IPS-20b (cell line): ENCODE results near the gene ABI2.
"Not testable (repeated sequence)": the region's sequence is repeated elsewhere in the genome, so short reads cannot be mapped to it uniquely, and the experiment has no call there.

Experiments
- H3K27ac ChIP-seq: one replicate; pipeline ENCODE4 v1.5.1; 2013; ENCODE audit warnings: low read length
- H3K27me3 ChIP-seq: 2 replicates; pipeline ENCODE4 v1.6.1; 2013; ENCODE audit warnings: mild to moderate bottlenecking, low read length, inconsistent platforms; ENCODE audit not compliant: insufficient read depth
- H3K36me3 ChIP-seq: 2 replicates; pipeline ENCODE4 v1.6.1; 2013; ENCODE audit warnings: low read depth, mild to moderate bottlenecking, inconsistent platforms, low read length, moderate library complexity; ENCODE audit not compliant: insufficient read depth
- H3K4me1 ChIP-seq: 2 replicates; pipeline ENCODE4 v1.6.1; 2013; ENCODE audit warnings: mild to moderate bottlenecking, control low read depth, inconsistent platforms, low read length, moderate library complexity; ENCODE audit not compliant: insufficient read depth
- H3K4me3 ChIP-seq: 2 replicates; pipeline ENCODE4 v1.5.1; 2013; ENCODE audit warnings: mild to moderate bottlenecking, low read length, inconsistent platforms
- H3K9ac ChIP-seq: 2 replicates; pipeline ENCODE4 v1.6.1; 2013; ENCODE audit warnings: low read depth, mild to moderate bottlenecking, inconsistent platforms, low read length, moderate library complexity
- H3K9me3 ChIP-seq: 2 replicates; pipeline ENCODE4 v1.6.1; 2013; ENCODE audit warnings: mild to moderate bottlenecking, low read depth, low read length, inconsistent platforms; ENCODE audit not compliant: insufficient read depth

ABI2 gene

DNA sequence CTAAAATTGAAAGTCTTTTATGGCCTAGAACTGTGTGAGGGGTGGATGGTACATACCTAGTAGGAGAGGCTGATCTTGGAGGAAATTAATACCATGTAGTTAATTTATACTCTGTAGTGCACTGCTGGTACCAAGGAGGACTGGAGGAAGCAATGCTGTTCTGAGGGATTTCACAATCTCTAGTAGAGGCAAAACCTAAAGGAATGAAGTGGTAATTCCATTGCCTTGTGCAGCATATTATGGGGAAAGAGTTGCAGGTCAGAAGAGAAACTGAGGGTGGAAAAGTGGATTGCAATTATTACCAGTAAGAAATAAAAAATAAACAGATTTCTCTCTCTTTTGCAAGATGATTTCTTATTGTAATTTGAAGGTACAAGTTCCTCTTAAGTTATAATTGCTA is 2.2 kb downstream of the ABI2 start:
- Histone ChIP-seq H3K9ac (peak overlapping the region; percentile 55; the same call in 1 of the 2 replicates), H3K9me3 (no peaks in the 10 kb centered on the region), H3K27ac (no peak overlapping the region), H3K4me3 (peak overlapping the region; percentile 99), H3K27me3 (no peaks in the 10 kb centered on the region), H3K4me1 (peaks cover 10% of the 10 kb centered on the region; the same call in 1 of the 2 replicates), H3K36me3 (peaks cover 12% of the 10 kb centered on the region; the same call in 1 of the 2 replicates)

DNA sequence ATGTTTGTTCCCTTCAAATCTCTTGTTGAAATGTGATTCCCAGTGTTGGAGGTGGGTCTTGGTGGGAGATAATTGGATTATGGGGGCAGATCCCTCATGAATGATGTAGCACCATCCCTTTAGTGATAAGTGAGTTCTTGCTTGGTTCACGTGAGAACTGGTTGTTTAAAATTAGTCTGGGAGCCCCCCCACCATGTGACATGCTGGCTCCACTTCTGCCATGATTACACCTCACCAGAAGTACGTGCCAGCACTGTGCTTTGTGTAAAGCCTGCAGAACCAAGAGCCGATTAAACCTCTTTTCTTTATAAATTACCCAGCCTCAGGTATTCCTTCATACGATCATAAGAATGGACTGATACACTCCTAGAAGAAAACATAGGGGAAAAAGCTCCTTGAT is 10.1 kb downstream of the ABI2 start:
- no peaks in the 10 kb centered on the region for H3K9me3 ChIP-seq
- no peak overlapping the region for H3K27ac ChIP-seq
- H3K9ac ChIP-seq = no peak overlapping the region
- no peak overlapping the region for H3K4me3 ChIP-seq
- H3K27me3 ChIP-seq = no peaks in the 10 kb centered on the region
- peaks cover 11% of the 10 kb centered on the region; the same call in 1 of the 2 replicates for H3K4me1 ChIP-seq
- H3K36me3 ChIP-seq = peaks cover 21% of the 10 kb centered on the region

DNA sequence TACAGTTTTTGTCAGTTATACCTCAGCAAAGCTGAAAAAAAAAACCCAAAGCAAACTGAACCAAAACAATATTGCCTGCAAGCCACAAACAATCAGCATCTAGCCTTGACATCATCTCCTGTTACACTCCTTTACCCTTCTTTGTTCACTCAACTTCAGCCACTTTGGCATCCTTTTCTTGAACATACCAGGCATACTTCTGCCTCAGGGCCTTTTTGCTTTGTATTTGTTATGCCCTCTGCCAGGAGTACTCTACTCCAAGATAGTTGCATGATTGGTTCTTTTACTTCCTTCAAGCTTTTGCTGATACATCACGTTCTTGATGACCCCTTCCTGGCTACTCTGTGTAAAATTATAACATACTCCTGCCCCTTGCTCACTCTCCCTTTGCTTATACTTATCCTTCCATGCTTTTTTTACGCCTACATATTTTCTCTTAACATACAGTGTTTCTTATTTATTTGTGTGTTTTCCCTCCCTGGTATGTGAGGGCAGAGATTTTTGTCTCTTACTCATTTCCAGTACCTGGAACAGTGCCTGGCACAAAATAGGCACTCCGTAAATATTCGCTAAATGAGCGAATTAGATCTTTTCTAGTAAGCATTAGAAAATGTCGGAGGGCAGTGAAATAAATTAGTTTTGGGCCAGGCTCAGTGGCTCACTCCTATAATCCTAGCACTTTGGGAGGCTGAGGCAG is 12.7 kb downstream of the ABI2 start:
- H3K9ac ChIP-seq = no peak overlapping the region; the same call in 1 of the 2 replicates

DNA sequence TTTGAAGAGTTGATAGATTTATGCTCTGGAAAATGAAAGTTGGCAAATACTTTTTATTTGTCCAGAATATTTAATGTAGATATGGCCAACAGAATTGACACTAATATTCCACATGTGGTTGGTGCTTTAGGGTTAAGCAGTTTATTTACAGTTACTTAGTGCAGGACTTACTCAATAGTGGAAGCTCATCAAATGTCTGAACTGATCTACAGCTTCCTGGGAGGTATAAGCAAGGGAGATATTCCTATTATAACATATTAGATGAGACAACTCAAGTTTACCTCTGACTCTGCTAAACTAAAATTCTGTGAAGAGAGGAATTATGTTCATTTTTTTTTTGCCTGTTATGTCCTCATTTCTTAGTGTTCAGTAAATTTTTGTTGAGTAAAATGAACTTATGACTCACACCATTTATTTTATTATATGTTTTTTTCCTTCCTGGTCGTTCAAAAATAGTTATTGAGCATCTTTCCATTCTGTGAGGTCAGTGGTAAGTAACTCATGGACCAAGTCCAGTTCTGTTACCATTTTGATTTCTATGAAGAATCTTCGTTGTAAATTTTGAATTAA is 13.6 kb downstream of the ABI2 start:
- H3K9me3 ChIP-seq = no peaks in the 10 kb centered on the region
- H3K4me1 ChIP-seq = peaks cover 11% of the 10 kb centered on the region; the same call in 1 of the 2 replicates
- H3K9ac ChIP-seq = no peak overlapping the region
- H3K27me3 ChIP-seq = no peaks in the 10 kb centered on the region
- H3K4me3 ChIP-seq = no peak overlapping the region
- peaks cover 15% of the 10 kb centered on the region for H3K36me3 ChIP-seq
- H3K27ac ChIP-seq = no peak overlapping the region

More for the DNA sequence above, 12.7 kb downstream of the ABI2 start:
- Histone ChIP-seq H3K36me3 (peaks cover 15% of the 10 kb centered on the region), H3K27ac (no peak overlapping the region), H3K4me1 (peaks cover 11% of the 10 kb centered on the region; the same call in 1 of the 2 replicates), H3K9me3 (no peaks in the 10 kb centered on the region), H3K27me3 (no peaks in the 10 kb centered on the region), H3K4me3 (no peak overlapping the region)

DNA sequence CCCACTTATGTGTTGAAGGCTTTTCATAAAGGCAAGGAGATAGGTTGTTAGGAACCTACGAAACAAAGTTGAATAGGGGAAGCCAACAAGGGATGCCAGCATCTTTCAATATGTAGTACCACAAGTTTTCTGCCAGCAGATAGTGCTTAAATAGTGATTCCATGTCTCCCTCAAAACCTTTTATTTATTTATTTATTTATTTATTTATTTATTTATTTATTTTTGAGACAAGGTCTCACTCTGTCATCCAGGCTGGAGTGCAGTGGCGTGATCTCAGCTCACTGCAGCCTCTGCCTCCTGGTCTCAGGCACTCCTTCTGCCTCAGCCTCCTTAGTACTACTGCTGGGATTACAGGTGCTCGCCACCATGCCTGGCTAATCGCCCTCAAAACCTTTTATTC is 14.2 kb downstream of the ABI2 start:
- H3K27me3 ChIP-seq, H3K9ac ChIP-seq, H3K9me3 ChIP-seq, H3K4me3 ChIP-seq, H3K27ac ChIP-seq: not testable (repeated sequence)
- Histone ChIP-seq H3K36me3 (peaks cover 15% of the 10 kb centered on the region), H3K4me1 (peaks cover 11% of the 10 kb centered on the region; the same call in 1 of the 2 replicates)

DNA sequence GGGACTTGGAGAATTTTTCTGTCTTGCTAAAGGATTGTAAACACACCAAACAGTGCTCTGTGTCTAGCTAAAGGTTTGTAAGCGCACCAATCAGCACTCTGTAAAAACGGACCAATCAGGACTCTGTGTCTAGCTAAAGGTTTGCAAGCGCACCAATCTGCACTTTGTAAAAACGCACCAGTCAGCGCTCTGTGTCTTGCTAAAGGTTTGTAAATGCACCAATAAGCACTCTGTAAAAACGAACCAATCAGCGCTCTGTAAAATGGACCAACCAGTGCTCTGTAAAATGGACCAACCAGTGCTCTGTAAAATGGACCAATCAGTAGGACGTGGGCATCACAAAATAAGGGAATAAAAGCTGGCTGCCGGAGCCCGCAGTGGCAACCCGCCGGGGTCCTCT is 16.5 kb downstream of the ABI2 start:
- no peak overlapping the region for H3K9ac ChIP-seq
- H3K27me3 ChIP-seq = no peaks in the 10 kb centered on the region
- peaks cover 13% of the 10 kb centered on the region for H3K36me3 ChIP-seq
- peaks cover 10% of the 10 kb centered on the region; the same call in 1 of the 2 replicates for H3K4me1 ChIP-seq
- H3K9me3 ChIP-seq = no peaks in the 10 kb centered on the region
- no peak overlapping the region for H3K4me3 ChIP-seq
- H3K27ac ChIP-seq = no peak overlapping the region

DNA sequence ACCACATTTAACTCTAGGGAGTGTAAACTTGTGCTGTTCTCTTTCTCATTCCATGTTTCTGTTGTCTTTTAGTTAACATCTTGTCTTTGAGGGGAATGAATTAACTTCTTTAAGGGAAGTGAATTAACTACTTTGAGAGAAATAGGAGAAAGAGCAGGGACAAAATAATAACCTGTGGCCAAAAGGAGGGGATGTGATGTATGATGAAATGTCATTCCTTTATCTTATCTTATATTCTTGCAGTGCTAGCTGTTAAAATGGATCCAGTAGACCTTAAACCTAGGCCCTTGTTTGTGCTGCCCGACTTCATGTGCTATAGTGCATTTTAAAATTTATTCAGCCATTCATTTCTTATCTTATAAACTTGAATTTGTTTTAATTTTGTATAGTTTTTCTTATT is 18.4 kb downstream of the ABI2 start:
- Histone ChIP-seq H3K27ac (no peak overlapping the region), H3K9ac (no peak overlapping the region), H3K9me3 (no peaks in the 10 kb centered on the region), H3K4me3 (no peak overlapping the region), H3K27me3 (no peaks in the 10 kb centered on the region), H3K36me3 (peaks cover 13% of the 10 kb centered on the region), H3K4me1 (no peaks in the 10 kb centered on the region)

DNA sequence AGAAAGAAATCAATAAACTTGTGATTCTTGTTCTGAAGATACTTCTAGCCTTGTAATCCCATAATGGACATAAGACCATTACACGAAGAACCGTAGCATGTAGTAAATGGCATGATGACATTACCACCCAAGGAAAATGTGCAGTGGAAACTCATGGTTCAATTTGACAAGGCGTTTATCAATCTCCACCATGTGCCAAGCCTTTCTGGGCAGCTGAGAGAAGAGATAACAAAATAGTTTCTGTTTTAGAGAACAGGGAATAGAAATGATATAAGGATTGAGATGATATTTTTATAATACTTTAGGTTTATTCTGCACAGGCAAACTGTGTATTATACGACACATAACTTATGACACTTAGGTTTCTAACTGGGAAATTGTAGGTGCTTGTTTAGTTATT is 19.2 kb downstream of the ABI2 start:
- Histone ChIP-seq H3K9me3 (no peaks in the 10 kb centered on the region), H3K4me3 (no peak overlapping the region), H3K27ac (no peak overlapping the region), H3K27me3 (no peaks in the 10 kb centered on the region), H3K36me3 (peaks cover 17% of the 10 kb centered on the region; the same call in 1 of the 2 replicates), H3K4me1 (no peaks in the 10 kb centered on the region), H3K9ac (no peak overlapping the region)

DNA sequence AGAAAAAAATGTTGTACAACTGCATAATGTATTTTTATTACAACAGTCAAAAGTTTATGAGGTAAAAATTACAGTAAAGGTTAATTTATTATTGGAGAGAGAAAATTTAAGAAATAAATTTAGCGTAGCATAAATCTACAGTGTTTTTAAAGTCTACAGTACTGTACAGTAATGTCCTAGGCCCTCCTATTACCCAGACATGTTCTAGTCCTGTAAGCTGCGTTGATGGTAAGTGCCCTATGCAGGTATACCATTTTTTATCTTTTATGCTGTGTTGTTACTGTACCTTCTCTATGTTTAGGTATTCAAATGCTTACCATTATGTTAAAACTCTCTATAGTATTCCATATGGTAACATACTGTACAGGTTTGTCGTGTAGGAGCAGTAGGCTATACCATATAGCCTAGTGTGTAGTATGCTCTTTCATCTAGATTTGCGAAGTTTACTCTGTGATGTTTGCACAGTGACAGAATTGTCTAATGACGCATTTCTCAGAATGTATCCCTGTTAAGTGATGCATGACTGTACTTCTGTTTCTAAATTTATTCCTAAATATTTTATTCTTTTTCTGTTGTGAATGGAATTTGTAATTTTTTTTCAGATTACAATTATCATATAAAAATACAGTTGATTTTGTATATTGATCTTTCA is 24.5 kb downstream of the ABI2 start:
- Histone ChIP-seq H3K9me3 (no peaks in the 10 kb centered on the region), H3K4me3 (no peak overlapping the region), H3K27ac (no peak overlapping the region)

DNA sequence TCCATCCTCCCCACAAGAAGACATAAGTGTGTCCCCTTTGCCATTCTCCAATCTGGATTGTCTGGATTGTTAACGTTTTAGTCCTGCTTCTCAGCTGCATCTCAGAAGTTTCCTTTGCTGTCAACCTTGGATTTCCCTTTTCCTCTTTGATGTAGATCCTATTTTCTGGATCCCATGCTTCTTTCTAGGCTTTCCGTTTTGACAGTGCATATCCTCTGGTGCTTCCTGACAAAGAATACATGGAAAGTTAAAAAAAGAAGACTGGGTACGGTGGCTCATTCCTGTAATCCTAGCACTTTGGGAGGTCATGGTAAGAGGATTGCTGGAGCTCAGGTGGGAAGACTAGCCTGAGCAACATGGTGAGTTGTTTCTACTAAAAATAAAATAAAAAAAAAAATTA is 26.8 kb downstream of the ABI2 start:
- Histone ChIP-seq H3K27ac (no peak overlapping the region), H3K9me3 (no peaks in the 10 kb centered on the region), H3K36me3 (peaks cover 10% of the 10 kb centered on the region; the same call in 1 of the 2 replicates), H3K9ac (no peak overlapping the region), H3K4me1 (no peaks in the 10 kb centered on the region), H3K4me3 (no peak overlapping the region), H3K27me3 (no peaks in the 10 kb centered on the region)

More for the DNA sequence above, 24.5 kb downstream of the ABI2 start:
- H3K36me3 ChIP-seq = peaks cover 10% of the 10 kb centered on the region; the same call in 1 of the 2 replicates
- no peak overlapping the region for H3K9ac ChIP-seq
- no peaks in the 10 kb centered on the region for H3K27me3 ChIP-seq
- no peaks in the 10 kb centered on the region for H3K4me1 ChIP-seq

DNA sequence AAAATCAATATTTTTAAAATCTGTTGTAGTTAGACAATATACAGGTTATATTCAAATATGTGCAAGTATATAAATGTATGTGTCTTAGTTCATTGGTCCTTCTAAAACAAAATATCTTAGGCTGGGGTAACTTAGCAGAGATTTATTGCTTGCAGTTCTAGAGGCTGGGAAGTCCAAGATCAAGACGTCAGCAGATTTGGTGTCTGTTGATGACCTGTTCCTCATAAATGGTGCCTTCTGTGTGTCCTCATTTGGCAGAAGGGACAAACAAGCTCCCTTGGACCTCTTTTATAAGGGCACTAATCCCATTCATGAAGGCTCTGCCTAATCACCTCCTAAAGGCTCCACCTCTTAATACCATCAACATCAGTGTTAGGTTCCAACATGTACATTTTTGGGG is 31.3 kb downstream of the ABI2 start:
- H3K4me3 ChIP-seq = no peak overlapping the region
- H3K9ac ChIP-seq = no peak overlapping the region
- no peaks in the 10 kb centered on the region for H3K27me3 ChIP-seq
- no peaks in the 10 kb centered on the region for H3K9me3 ChIP-seq
- no peak overlapping the region for H3K27ac ChIP-seq
- H3K36me3 ChIP-seq = 0 out of 2 replicates have a peak, but pooled peaks cover 3% of the 10 kb centered on the region
- H3K4me1 ChIP-seq = no peaks in the 10 kb centered on the region
